ENCODE results near the gene HMX1.

Gene HMX1

GRCh38 chr4:8854931-8855330 lies 16.7 kb downstream of the HMX1 start:
- no peak for DNase-seq

GRCh38 chr4:8854016-8854415 lies 17.6 kb downstream of the HMX1 start:
- DNase-seq, result no peak

- no peak for DNase-seq
Observed at GRCh38 chr4:8853249-8853648, 18.4 kb downstream of the HMX1 start.

GRCh38 chr4:8852118-8852704 lies 19.4 kb downstream of the HMX1 start:
- no peak for DNase-seq

GRCh38 chr4:8851321-8852117 lies 20.1 kb downstream of the HMX1 start:
- no peak for DNase-seq

GRCh38 chr4:8850830-8851188 lies 20.8 kb downstream of the HMX1 start:
- no peak for DNase-seq

- DNase-seq, result no peak
Observed at GRCh38 chr4:8850074-8850829, 21.4 kb downstream of the HMX1 start.

GRCh38 chr4:8849266-8850073 lies 22.2 kb downstream of the HMX1 start:
- no peak for DNase-seq

GRCh38 chr4:8848507-8849265 lies 23.0 kb downstream of the HMX1 start:
- DNase-seq, result no peak

GRCh38 chr4:8847764-8848163 lies 23.9 kb downstream of the HMX1 start:
- no peak for DNase-seq

GRCh38 chr4:8847331-8847730 lies 24.3 kb downstream of the HMX1 start:
- no peak for DNase-seq

- DNase-seq, result no peak
Observed at GRCh38 chr4:8846826-8847225, 24.8 kb downstream of the HMX1 start.

- DNase-seq, result no peak
Observed at GRCh38 chr4:8846046-8846720, 25.5 kb downstream of the HMX1 start.

- no peak for DNase-seq
Observed at GRCh38 chr4:8844976-8845690, 26.5 kb downstream of the HMX1 start.

GRCh38 chr4:8843597-8843996 lies 28.0 kb downstream of the HMX1 start:
- no peak for DNase-seq

- no peak for DNase-seq
Observed at GRCh38 chr4:8842614-8843013, 29.0 kb downstream of the HMX1 start.

GRCh38 chr4:8841678-8842268 lies 29.9 kb downstream of the HMX1 start:
- no peak for DNase-seq

GRCh38 chr4:8840816-8841455 lies 30.7 kb downstream of the HMX1 start:
- no peak for DNase-seq

GRCh38 chr4:8840006-8840793 lies 31.4 kb downstream of the HMX1 start:
- no peak for DNase-seq

Measured in cerebellar nuclear complex (tissue), 1 donor.